Heart left ventricle (tissue), 13 donors: ENCODE results near the gene GATA3.

Source experiments
- POLR2A ChIP-seq, 2 donors: fragments of 450-650 bp; IDR thresholded peaks; one replicate each; pipeline ENCODE4 v1.6.1; 2017; ENCODE audit warnings: antibody characterized with exemption in 2 of 2, mild to moderate bottlenecking in 2 of 2, moderate library complexity in 2 of 2
- TF ChIP-seq, protein P1 (sequence below), 12 donors: fragments of 200-600 bp; sonication (generic) in 4 of 12; IDR thresholded peaks; one replicate each; pipeline versions ENCODE4 v1.5.0 to v1.8.0; 2018 to 2022; ENCODE audit warnings: antibody characterized with exemption in 12 of 12, mild to moderate bottlenecking in 5 of 12
- donor health status: ischemic (EF 13 %, LVEDD 7.1; RV severe dilation, severe dysfunction).
- donor health status: DM: no; HTN: yes; CAD: no.
- donor health status: DM: no; HTN: no; CAD: no.
- donor health status: ischemic (EF 25% LVEDD 6.9; RV normal size, moderate dysfunction).
- donor health status: ischemic (EF 25% LVEDD 5.7; RV mildly dilated, moderate dysfunction).
- donor health status: ischemic (EF 35%, LVEDD 5.7; RV mildly dilated, moderate dysfunction).
- donor health status: nonischemic (EF 11% LVEDD 7.7; RV severe dilation, severe dysfunction).
- donor health status: DM: yes; HTN: yes; CAD: no.
- donor health status: PGD.
- donor health status: ischemic (EF 29% LVEDD 5.4; RV normal size, mild dysfunction).
- donor health status: nonischemic (EF 23%, LVEDD 6.1; RV moderate dilation, normal function).

GRCh38 chr10:8112230-8112905, 57.9 kb downstream of the GATA3 start:
- no peak for TF ChIP-seq POLR2A (IDR thresholded peaks at IDR 0.05)
- TF ChIP-seq, protein P1, sequence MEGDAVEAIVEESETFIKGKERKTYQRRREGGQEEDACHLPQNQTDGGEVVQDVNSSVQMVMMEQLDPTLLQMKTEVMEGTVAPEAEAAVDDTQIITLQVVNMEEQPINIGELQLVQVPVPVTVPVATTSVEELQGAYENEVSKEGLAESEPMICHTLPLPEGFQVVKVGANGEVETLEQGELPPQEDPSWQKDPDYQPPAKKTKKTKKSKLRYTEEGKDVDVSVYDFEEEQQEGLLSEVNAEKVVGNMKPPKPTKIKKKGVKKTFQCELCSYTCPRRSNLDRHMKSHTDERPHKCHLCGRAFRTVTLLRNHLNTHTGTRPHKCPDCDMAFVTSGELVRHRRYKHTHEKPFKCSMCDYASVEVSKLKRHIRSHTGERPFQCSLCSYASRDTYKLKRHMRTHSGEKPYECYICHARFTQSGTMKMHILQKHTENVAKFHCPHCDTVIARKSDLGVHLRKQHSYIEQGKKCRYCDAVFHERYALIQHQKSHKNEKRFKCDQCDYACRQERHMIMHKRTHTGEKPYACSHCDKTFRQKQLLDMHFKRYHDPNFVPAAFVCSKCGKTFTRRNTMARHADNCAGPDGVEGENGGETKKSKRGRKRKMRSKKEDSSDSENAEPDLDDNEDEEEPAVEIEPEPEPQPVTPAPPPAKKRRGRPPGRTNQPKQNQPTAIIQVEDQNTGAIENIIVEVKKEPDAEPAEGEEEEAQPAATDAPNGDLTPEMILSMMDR (IDR thresholded peaks at IDR 0.05): no peak
